ENCODE measurements around the gene SLC25A47. TPM values are rescaled to one million over a fixed set of nuclear protein-coding genes. Genes with fewer than 3 reads are reported as not detected.

Gene SLC25A47
- total and polyA plus RNA-seq, 4 experiments from 2014 or later = not detected

- ChIA-PET POLR2A (ENCODE audit: partially characterized antibody) (interaction anchor here (2.4 kb wide), 1 partner anchor 10 kb away, joined by 6 read pairs; no protein-coding TSS in a partner anchor), CTCF (ENCODE audit: partially characterized antibody) (interaction anchor here (0.8 to 1.3 kb wide), 5 partner anchors 10 to 277 kb away, joined by 3 to 5 read pairs (median 4); no protein-coding TSS in a partner anchor)
- peak overlapping the region; percentile 92 to 97 (median 94) for H3K4me3 Mint-ChIP-seq
- Histone ChIP-seq H3K27ac (ENCODE audit: low read depth, low read length) (peak overlapping the region; percentile 79), H3K4me1 (ENCODE audit: insufficient read depth, low read length) (peaks cover 28% of the 10 kb centered on the region), H3K9me3 (ENCODE audit: control insufficient read depth in 1 of 2, low read length in 2 of 2) (no peaks in the 10 kb centered on the region), H3K4me3 (ENCODE audit: low read length in 2 of 2) (peak overlapping the region; percentile 83 to 91), H3K36me3 (ENCODE audit: insufficient read depth, low read length) (no peaks in the 10 kb centered on the region), H3K27me3 (ENCODE audit: insufficient read depth, low read length) (no peaks in the 10 kb centered on the region)
- H3K4me1 Mint-ChIP-seq = peaks cover 23 to 53% (median 32%) of the 10 kb centered on the region in 4 donors
- peaks cover 0 to 30% of the 10 kb centered on the region in 2 donors for H3K36me3 Mint-ChIP-seq
- no peaks in the 10 kb centered on the region for H3K9me3 Mint-ChIP-seq
- DNase-seq = peak in 4 of 5 donors; percentile 11 to 69 (median 30)
- intact Hi-C loops (cut with micrococcal nuclease) = loop anchor here (5.0 kb wide), 2 partner anchors 308 to 643 kb away; partner anchors contain the start of gene EVL
- H3K27me3 Mint-ChIP-seq = no peaks in the 10 kb centered on the region
- peak overlapping the region; percentile 90 to 96 (median 94) for H3K27ac Mint-ChIP-seq
These were observed 52.3 kb downstream of the SLC25A47 start for GRCh38 chr14:100375266-100375962.

GRCh38 chr14:100375963-100376735 lies 53.0 kb downstream of the SLC25A47 start, which contains the start of gene WDR25:
Gene WDR25 (plus strand): TSS chr14:100376485.
- peak within 1 kb of the TSS; percentile 90 to 96 (median 94) for H3K27ac Mint-ChIP-seq
- no peaks in the 10 kb centered on the region for H3K27me3 Mint-ChIP-seq
- peaks cover 0 to 32% of the 10 kb centered on the region in 2 donors for H3K36me3 Mint-ChIP-seq
- POLR2A ChIA-PET (ENCODE audit: partially characterized antibody) = interaction anchor here (2.4 kb wide), 2 partner anchors 9 to 265 kb away, joined by 6 to 8 read pairs; no protein-coding TSS in a partner anchor
- Histone ChIP-seq H3K36me3 (ENCODE audit: insufficient read depth, low read length) (no peaks in the 10 kb centered on the region), H3K4me3 (ENCODE audit: low read length in 2 of 2) (peak within 1 kb of the TSS; percentile 83 to 92), H3K27ac (ENCODE audit: low read depth, low read length) (peak within 1 kb of the TSS; percentile 79), H3K9me3 (ENCODE audit: control insufficient read depth in 1 of 2, low read length in 2 of 2) (no peaks in the 10 kb centered on the region), H3K4me1 (ENCODE audit: insufficient read depth, low read length) (peaks cover 28% of the 10 kb centered on the region), H3K27me3 (ENCODE audit: insufficient read depth, low read length) (no peaks in the 10 kb centered on the region)
- intact Hi-C loops (cut with micrococcal nuclease) = loop anchor here (1.0 to 5.0 kb wide), 6 partner anchors 70 to 644 kb away; partner anchors contain the start of genes EVL and SLC25A29
- CTCF ChIA-PET (ENCODE audit: partially characterized antibody) = interaction anchor here (1.3 to 2.6 kb wide), 3 partner anchors 9 to 277 kb away, joined by 5 to 20 read pairs (median 13); no protein-coding TSS in a partner anchor
- DNase-seq = peak; percentile 88 to 93 (median 90)
- H3K4me1 Mint-ChIP-seq = peaks cover 23 to 53% (median 32%) of the 10 kb centered on the region in 4 donors
- no peaks in the 10 kb centered on the region for H3K9me3 Mint-ChIP-seq
- peak within 1 kb of the TSS; percentile 92 to 97 (median 94) for H3K4me3 Mint-ChIP-seq

- Mint-ChIP-seq H3K36me3 (peaks cover 0 to 32% of the 10 kb centered on the region in 2 donors), H3K27ac (peak overlapping the region; percentile 90 to 96 (median 94)), H3K27me3 (no peaks in the 10 kb centered on the region), H3K9me3 (no peaks in the 10 kb centered on the region), H3K4me3 (peak overlapping the region; percentile 92 to 97 (median 94)), H3K4me1 (peaks cover 23 to 52% (median 32%) of the 10 kb centered on the region in 4 donors)
- H3K36me3 ChIP-seq (ENCODE audit: insufficient read depth, low read length) = no peaks in the 10 kb centered on the region
- CTCF ChIA-PET (ENCODE audit: partially characterized antibody) = interaction anchor here (1.3 to 2.6 kb wide), 6 partner anchors 10 to 394 kb away, joined by 4 to 20 read pairs (median 8); no protein-coding TSS in a partner anchor
- peaks cover 28% of the 10 kb centered on the region for H3K4me1 ChIP-seq (ENCODE audit: insufficient read depth, low read length)
- peak in 1 of 5 donors; percentile 4 for DNase-seq
- no peaks in the 10 kb centered on the region for H3K9me3 ChIP-seq (ENCODE audit: control insufficient read depth in 1 of 2, low read length in 2 of 2)
- peak overlapping the region; percentile 79 for H3K27ac ChIP-seq (ENCODE audit: low read depth, low read length)
- peak overlapping the region; percentile 83 to 92 for H3K4me3 ChIP-seq (ENCODE audit: low read length in 2 of 2)
- intact Hi-C loops (cut with micrococcal nuclease) = loop anchor here (1.0 to 5.0 kb wide), 7 partner anchors 70 to 644 kb away; partner anchors contain the start of genes EVL and SLC25A29
- no peaks in the 10 kb centered on the region for H3K27me3 ChIP-seq (ENCODE audit: insufficient read depth, low read length)
- POLR2A ChIA-PET (ENCODE audit: partially characterized antibody) = interaction anchor here (2.4 kb wide), 2 partner anchors 9 to 264 kb away, joined by 6 to 8 read pairs; no protein-coding TSS in a partner anchor
These were observed 53.6 kb downstream of the SLC25A47 start for GRCh38 chr14:100376751-100377171.

Small RNA genes within 50 kb of the gene (microRNA-seq; reads per million reads assigned to microRNA genes)
- 6.2 reads per million, percentile 29 among the genes with 10 or more reads in this experiment for gene MIR345 (ENCODE audit: borderline microRNAs expressed, borderline number of aligned reads, borderline replicate concordance)
- gene MIR6764 (ENCODE audit: borderline microRNAs expressed, borderline number of aligned reads, borderline replicate concordance) = not detected

Other genes with a start within 250 kb of the SLC25A47 start
- gene DEGS2, start 163.7 kb upstream of the SLC25A47 start, total RNA-seq = under 1 TPM in 1 of 2 experiments, not detected in 1; 0.14 TPM
- gene DEGS2, start 163.7 kb upstream of the SLC25A47 start, polyA plus RNA-seq = under 1 TPM in 1 of 2 donors, not detected in 1; 0.81 TPM
- 10 to 100 TPM; 85.5 to 90.3 TPM for gene YY1, start 84.2 kb upstream of the SLC25A47 start, total RNA-seq
- 10 to 100 TPM in 1 of 2 donors, 1 to 10 TPM in 1; 8.9 to 23.4 TPM for gene YY1, start 84.2 kb upstream of the SLC25A47 start, polyA plus RNA-seq
- 1 to 10 TPM; 7.9 to 8.1 TPM for gene SLC25A29, start 16.9 kb upstream of the SLC25A47 start, total RNA-seq
- 1 to 10 TPM in 1 of 2 donors, under 1 TPM in 1; 0.08 to 1.5 TPM for gene SLC25A29, start 16.9 kb upstream of the SLC25A47 start, polyA plus RNA-seq
- 1 to 10 TPM; 5.7 to 6.5 TPM for gene WDR25, start 53.1 kb downstream of the SLC25A47 start, total RNA-seq
- 10 to 100 TPM in 1 of 2 donors, 1 to 10 TPM in 1; 9.2 to 14.4 TPM for gene WDR25, start 53.1 kb downstream of the SLC25A47 start, polyA plus RNA-seq